ENCODE measurements around the gene BICDL1. TPM values are rescaled to one million over a fixed set of nuclear protein-coding genes. Genes with fewer than 3 reads are reported as not detected.
A peak's percentile ranks its signal among the peaks of the same experiment; 100 is the strongest.

Gene BICDL1
- total and polyA plus RNA-seq, 10 of the 15 experiments (the other 5 are each of a cell fraction or from before 2014, with no cell fraction given) = 0.72 to 12.3 (median 4.2) TPM

- TF ChIP-seq TBL1XR1 (IDR thresholded peaks at IDR 0.05; ENCODE audit: low read depth, low read length) (no peak), ATF7 (IDR thresholded peaks at IDR 0.05; ENCODE audit: low read depth) (no peak), FOS (IDR thresholded peaks at IDR 0.05; ENCODE audit: borderline replicate concordance, extremely low read depth, insufficient read length) (no peak), EP300 (IDR thresholded peaks at IDR 0.05; ENCODE audit: borderline replicate concordance in 1 of 2, control insufficient read depth in 1 of 2, low read depth in 2 of 2, low read length in 2 of 2) (no peak), CBX3 (IDR thresholded peaks at IDR 0.05; ENCODE audit: borderline replicate concordance, low read depth) (no peak), SIX5 (IDR thresholded peaks at IDR 0.05; ENCODE audit: low read depth, low read length, severe bottlenecking) (no peak), RAD51 (IDR thresholded peaks at IDR 0.05) (no peak), ZSCAN29 (IDR thresholded peaks at IDR 0.05) (no peak), JUND (IDR thresholded peaks at IDR 0.05; ENCODE audit: low read depth, low read length) (no peak), ZNF274 (IDR thresholded peaks at IDR 0.05; ENCODE audit: insufficient read depth, insufficient read length) (no peak), RUNX3 (IDR thresholded peaks at IDR 0.05; ENCODE audit: low read length) (no peak), KLF5 (IDR thresholded peaks at IDR 0.05; ENCODE audit: partially characterized antibody) (no peak), RELA (IDR thresholded peaks at IDR 0.05; ENCODE audit: borderline replicate concordance, partially characterized antibody) (no peak), POLR2A (IDR thresholded peaks at IDR 0.05; ENCODE audit: low read depth, low read length) (no peak; the same call in 1 of the 2 replicates), BHLHE40 (IDR thresholded peaks at IDR 0.05; ENCODE audit: borderline replicate concordance in 1 of 2, low read depth in 2 of 2, low read length in 1 of 2) (peak; percentile 64 to 83; a peak in 3 of 4 replicates), E2F4 (IDR thresholded peaks at IDR 0.05; ENCODE audit: low read depth, low read length) (no peak), RB1 (IDR thresholded peaks at IDR 0.05; ENCODE audit: borderline replicate concordance) (no peak), NR2C1 (IDR thresholded peaks at IDR 0.05) (no peak), ZNF217 (IDR thresholded peaks at IDR 0.05) (0 out of 2 replicates have a peak, but pooled peaks have one; percentile 45)
- TF ChIP-seq, protein P1, sequence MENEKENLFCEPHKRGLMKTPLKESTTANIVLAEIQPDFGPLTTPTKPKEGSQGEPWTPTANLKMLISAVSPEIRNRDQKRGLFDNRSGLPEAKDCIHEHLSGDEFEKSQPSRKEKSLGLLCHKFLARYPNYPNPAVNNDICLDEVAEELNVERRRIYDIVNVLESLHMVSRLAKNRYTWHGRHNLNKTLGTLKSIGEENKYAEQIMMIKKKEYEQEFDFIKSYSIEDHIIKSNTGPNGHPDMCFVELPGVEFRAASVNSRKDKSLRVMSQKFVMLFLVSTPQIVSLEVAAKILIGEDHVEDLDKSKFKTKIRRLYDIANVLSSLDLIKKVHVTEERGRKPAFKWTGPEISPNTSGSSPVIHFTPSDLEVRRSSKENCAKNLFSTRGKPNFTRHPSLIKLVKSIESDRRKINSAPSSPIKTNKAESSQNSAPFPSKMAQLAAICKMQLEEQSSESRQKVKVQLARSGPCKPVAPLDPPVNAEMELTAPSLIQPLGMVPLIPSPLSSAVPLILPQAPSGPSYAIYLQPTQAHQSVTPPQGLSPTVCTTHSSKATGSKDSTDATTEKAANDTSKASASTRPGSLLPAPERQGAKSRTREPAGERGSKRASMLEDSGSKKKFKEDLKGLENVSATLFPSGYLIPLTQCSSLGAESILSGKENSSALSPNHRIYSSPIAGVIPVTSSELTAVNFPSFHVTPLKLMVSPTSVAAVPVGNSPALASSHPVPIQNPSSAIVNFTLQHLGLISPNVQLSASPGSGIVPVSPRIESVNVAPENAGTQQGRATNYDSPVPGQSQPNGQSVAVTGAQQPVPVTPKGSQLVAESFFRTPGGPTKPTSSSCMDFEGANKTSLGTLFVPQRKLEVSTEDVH (IDR thresholded peaks at IDR 0.05; ENCODE audit: low read depth, partially characterized antibody) = no peak
- TF ChIP-seq, protein P2, sequence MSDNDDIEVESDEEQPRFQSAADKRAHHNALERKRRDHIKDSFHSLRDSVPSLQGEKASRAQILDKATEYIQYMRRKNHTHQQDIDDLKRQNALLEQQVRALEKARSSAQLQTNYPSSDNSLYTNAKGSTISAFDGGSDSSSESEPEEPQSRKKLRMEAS (IDR thresholded peaks at IDR 0.05; ENCODE audit: low read depth, low read length) = 0 out of 2 replicates have a peak, but pooled peaks have one; percentile 23
- TF ChIP-seq, protein P3, sequence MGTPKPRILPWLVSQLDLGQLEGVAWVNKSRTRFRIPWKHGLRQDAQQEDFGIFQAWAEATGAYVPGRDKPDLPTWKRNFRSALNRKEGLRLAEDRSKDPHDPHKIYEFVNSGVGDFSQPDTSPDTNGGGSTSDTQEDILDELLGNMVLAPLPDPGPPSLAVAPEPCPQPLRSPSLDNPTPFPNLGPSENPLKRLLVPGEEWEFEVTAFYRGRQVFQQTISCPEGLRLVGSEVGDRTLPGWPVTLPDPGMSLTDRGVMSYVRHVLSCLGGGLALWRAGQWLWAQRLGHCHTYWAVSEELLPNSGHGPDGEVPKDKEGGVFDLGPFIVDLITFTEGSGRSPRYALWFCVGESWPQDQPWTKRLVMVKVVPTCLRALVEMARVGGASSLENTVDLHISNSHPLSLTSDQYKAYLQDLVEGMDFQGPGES (IDR thresholded peaks at IDR 0.05) = no peak
Observed at GRCh38 chr12:120115692-120116440, 126.8 kb downstream of the BICDL1 start (continued).
